B cell (primary cell): ENCODE data around the gene NSG1. TPM values are rescaled to one million over a fixed set of nuclear protein-coding genes. Genes with fewer than 3 reads are reported as not detected.

ENCODE experiments used
- ATAC-seq: fragments of 200-7000 bp; cut with Tn5 transposase; one replicate; pipeline ENCODE4 v1.10.0; 2021; ENCODE audit warnings: low read depth, mild to moderate bottlenecking, moderate number of reproducible peaks, moderate library complexity
- CTCF ChIA-PET: fragments of 350-600 bp; sonication (Branson Sonifier 250); formaldehyde crosslinking; loops from one replicate; lab custom pipeline; 2021; ENCODE audit warnings: antibody characterized with exemption, inconsistent platforms; lab: Charles Lee
- POLR2A ChIA-PET: fragments of 350-600 bp; sonication (Branson Sonifier 250); formaldehyde crosslinking; loops from one replicate; lab custom pipeline; 2021; ENCODE audit warnings: antibody characterized with exemption; lab: Charles Lee
- DNase-seq: peaks from one replicate; pipeline ENCODE4 v3.0.0; 2013
- H2AFZ ChIP-seq: 2 replicates; pipeline ENCODE4 v1.6.1; 2012; ENCODE audit warnings: mild to moderate bottlenecking, low read depth, low read length; ENCODE audit not compliant: insufficient read depth, poor library complexity, severe bottlenecking
- H3K27ac ChIP-seq, 2 donors: 1 replicate in 1 of 2; 2 replicates in 1 of 2; pipeline ENCODE4 v1.5.1; 2012 to 2013; ENCODE audit warnings: low read length in 2 of 2, mild to moderate bottlenecking in 2 of 2, moderate library complexity in 1 of 2
- H3K27me3 ChIP-seq, 4 experiments: fragments of 200-600 bp in 1 of 4; sonication (generic) in 1 of 4; replicated peaks in 1 of 4; 1 replicate in 2 of 4; 2 replicates in 2 of 4; pipeline versions ENCODE4 v1.6.1 to v1.7.0; 2013 to 2016; ENCODE audit warnings: low read length in 3 of 4, mild to moderate bottlenecking in 2 of 4, mixed read lengths in 1 of 4, moderate library complexity in 1 of 4; ENCODE audit not compliant: insufficient read depth in 4 of 4, control insufficient read depth in 3 of 4; ENCODE audit errors: control extremely low read depth in 1 of 4
- H3K36me3 ChIP-seq, 2 experiments: replicated peaks in 1 of 2; 1 replicate in 1 of 2; 2 replicates in 1 of 2; pipeline versions ENCODE4 v1.6.1 to v1.7.1; 2013; ENCODE audit warnings: low read length in 1 of 2; ENCODE audit not compliant: insufficient read depth in 2 of 2, control insufficient read depth in 1 of 2; ENCODE audit errors: control extremely low read depth in 1 of 2, extremely low read depth in 1 of 2
- H3K4me1 ChIP-seq, 2 donors: fragments of 200-600 bp in 1 of 2; sonication (generic) in 1 of 2; 1 replicate in 1 of 2; 2 replicates in 1 of 2; pipeline versions ENCODE4 v1.5.1 to v1.6.1; 2013 to 2017; ENCODE audit warnings: low read length in 2 of 2; ENCODE audit not compliant: control insufficient read depth in 2 of 2, insufficient read depth in 2 of 2
- H3K4me2 ChIP-seq: replicated peaks from 2 replicates; pipeline ENCODE3; 2012; ENCODE audit warnings: mild to moderate bottlenecking, low read depth, low read length; ENCODE audit not compliant: poor library complexity, severe bottlenecking
- H3K4me3 ChIP-seq, 5 experiments: fragments of 200-600 bp in 1 of 5; sonication (generic) in 1 of 5; 1 replicate in 3 of 5; 2 replicates in 2 of 5; pipeline versions ENCODE4 v1.5.1 to v1.7.0; 2011 to 2016; ENCODE audit warnings: low read length in 4 of 5, mild to moderate bottlenecking in 4 of 5, low read depth in 2 of 5, control low read depth in 1 of 5, moderate library complexity in 1 of 5; ENCODE audit not compliant: insufficient read depth in 1 of 5; ENCODE audit errors: control extremely low read depth in 1 of 5, extremely low read depth in 1 of 5
- H3K79me2 ChIP-seq: fragments of 200-600 bp; sonication (generic); one replicate; pipeline ENCODE4 v1.6.0; 2016; ENCODE audit warnings: low read length; ENCODE audit not compliant: control insufficient read depth, insufficient read depth
- H3K9ac ChIP-seq: fragments of 200-600 bp; sonication (generic); 2 replicates; pipeline ENCODE4 v1.6.1; 2017; ENCODE audit warnings: mild to moderate bottlenecking, low read length, moderate library complexity
- H3K9me3 ChIP-seq, 3 donors: one replicate each; pipeline versions ENCODE4 v1.6.1 to v1.7.1; 2013; ENCODE audit warnings: low read length in 2 of 3; ENCODE audit not compliant: control insufficient read depth in 2 of 3, insufficient read depth in 1 of 3; ENCODE audit errors: control extremely low read depth in 1 of 3
- H4K20me1 ChIP-seq: 2 replicates; pipeline ENCODE4 v1.6.0; 2012; ENCODE audit warnings: mild to moderate bottlenecking, low read length; ENCODE audit not compliant: insufficient read depth, control insufficient read depth, poor library complexity, severe bottlenecking
- H3K27ac Mint-ChIP-seq: one replicate; pipeline ENCODE4 v1.8.0; 2021; ENCODE audit warnings: mixed read lengths
- H3K27me3 Mint-ChIP-seq: one replicate; pipeline ENCODE4 v1.8.0; 2021; ENCODE audit warnings: mixed read lengths
- H3K4me1 Mint-ChIP-seq: one replicate; pipeline ENCODE4 v1.8.0; 2021; ENCODE audit warnings: mixed read lengths
- H3K4me3 Mint-ChIP-seq: one replicate; pipeline ENCODE4 v1.8.0; 2021; ENCODE audit warnings: mixed read lengths
- H3K9me3 Mint-ChIP-seq: one replicate; pipeline ENCODE4 v1.8.0; 2022; ENCODE audit warnings: mixed read lengths; ENCODE audit not compliant: insufficient read depth
- EZH2 ChIP-seq: IDR thresholded peaks from 2 replicates; pipeline ENCODE4 v1.6.1; 2012; ENCODE audit warnings: borderline replicate concordance, low read depth, mild to moderate bottlenecking, moderate library complexity, low read length; ENCODE audit not compliant: insufficient read depth, poor library complexity, severe bottlenecking
- WGBS: methylation state at CpG from one replicate; pipeline ENCODE4 v1.1.5; 2013; ENCODE audit warnings: missing lambda C conversion rate; ENCODE audit not compliant: insufficient coverage; 5-methylcytosine and 5-hydroxymethylcytosine counted together
- intact Hi-C: fragments of 100-400 bp; cut with micrococcal nuclease; formaldehyde crosslinking; loops from one replicate; pipeline ENCODE4 v1.10.0; 2022
- polyA plus RNA-seq: library from polyadenylated mRNA; depleted of rRNA; stranded (reverse); fragments of >200 nt; gene quantifications from 2 replicates; pipeline ENCODE4 v1.2.3, GENCODE V29; 2012
- total RNA-seq, 2 donors: library from RNA; stranded (reverse); fragments of 120-200 nt in 1 of 2; gene quantifications; 1 replicate in 1 of 2; 2 replicates in 1 of 2; pipeline versions ENCODE4 v1.2.3 to v1.2.4, GENCODE V29; 2013 to 2022
- TF ChIP-seq, protein P1 (sequence below): fragments of 200-600 bp; IDR thresholded peaks from one replicate; pipeline ENCODE4 v1.8.0; 2022; ENCODE audit warnings: antibody characterized with exemption, mild to moderate bottlenecking

The NSG1 gene
- total and polyA plus RNA-seq, 2 donors (not counting 1 experiment from before 2014, with no cell fraction given): not detected

DNA sequence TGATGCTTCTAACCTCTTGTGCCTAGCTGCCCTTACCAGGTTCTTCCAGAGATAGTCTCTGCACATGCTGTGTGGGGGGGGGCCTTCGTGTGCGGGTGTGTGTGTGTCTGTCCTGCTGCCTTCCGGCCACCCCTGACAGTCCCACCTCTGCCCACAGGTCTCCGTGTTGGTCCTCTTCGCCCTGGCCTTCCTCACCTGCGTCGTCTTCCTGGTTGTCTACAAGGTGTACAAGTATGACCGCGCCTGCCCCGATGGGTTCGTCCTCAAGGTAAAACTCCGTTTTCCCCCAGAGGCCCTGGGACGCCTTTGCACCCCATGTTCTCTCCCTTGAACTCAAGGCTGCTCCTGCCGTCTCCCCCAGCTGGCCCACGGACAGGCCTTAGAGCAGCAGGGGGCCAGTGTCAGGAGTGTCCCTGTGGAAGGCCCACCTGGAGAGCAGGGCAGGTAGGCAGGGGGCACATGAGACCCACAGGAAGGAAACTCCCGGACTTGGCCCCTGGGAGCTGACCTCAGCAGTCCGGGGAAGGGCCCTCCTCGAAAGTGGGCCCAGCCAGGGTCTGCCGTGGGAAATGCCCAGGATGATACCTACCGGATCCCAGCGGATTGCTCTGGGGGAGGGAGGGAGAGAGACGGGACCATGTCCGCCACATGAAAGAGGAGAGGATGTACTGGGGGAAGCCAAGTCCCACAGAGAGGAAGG lies 22.7 kb downstream of the NSG1 start:
- Histone ChIP-seq H2AFZ (no peak overlapping the region), H3K9ac (no peak overlapping the region), H3K36me3 (no peaks in the 10 kb centered on the region), H3K4me1 (no peaks in the 10 kb centered on the region), H3K27ac (no peak overlapping the region), H3K79me2 (no peaks in the 10 kb centered on the region), H3K4me2 (no peak overlapping the region), H3K9me3 (no peaks in the 10 kb centered on the region), H3K27me3 (no peaks in the 10 kb centered on the region), H3K4me3 (no peak overlapping the region), H4K20me1 (no peaks in the 10 kb centered on the region)
- ATAC-seq (no peak), DNase-seq (no peak)
- intact Hi-C loops: no loop called here
- POLR2A ChIA-PET: no interaction called here
- TF ChIP-seq EZH2: no peak
- TF ChIP-seq, protein P1, sequence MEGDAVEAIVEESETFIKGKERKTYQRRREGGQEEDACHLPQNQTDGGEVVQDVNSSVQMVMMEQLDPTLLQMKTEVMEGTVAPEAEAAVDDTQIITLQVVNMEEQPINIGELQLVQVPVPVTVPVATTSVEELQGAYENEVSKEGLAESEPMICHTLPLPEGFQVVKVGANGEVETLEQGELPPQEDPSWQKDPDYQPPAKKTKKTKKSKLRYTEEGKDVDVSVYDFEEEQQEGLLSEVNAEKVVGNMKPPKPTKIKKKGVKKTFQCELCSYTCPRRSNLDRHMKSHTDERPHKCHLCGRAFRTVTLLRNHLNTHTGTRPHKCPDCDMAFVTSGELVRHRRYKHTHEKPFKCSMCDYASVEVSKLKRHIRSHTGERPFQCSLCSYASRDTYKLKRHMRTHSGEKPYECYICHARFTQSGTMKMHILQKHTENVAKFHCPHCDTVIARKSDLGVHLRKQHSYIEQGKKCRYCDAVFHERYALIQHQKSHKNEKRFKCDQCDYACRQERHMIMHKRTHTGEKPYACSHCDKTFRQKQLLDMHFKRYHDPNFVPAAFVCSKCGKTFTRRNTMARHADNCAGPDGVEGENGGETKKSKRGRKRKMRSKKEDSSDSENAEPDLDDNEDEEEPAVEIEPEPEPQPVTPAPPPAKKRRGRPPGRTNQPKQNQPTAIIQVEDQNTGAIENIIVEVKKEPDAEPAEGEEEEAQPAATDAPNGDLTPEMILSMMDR: no peak
- H3K9me3 Mint-ChIP-seq: no peaks in the 10 kb centered on the region
- no peak overlapping the region for H3K4me3 Mint-ChIP-seq
- no peak overlapping the region for H3K27ac Mint-ChIP-seq
- 90% methylated on average over 22 of the region's 23 CpGs for WGBS
- no peaks in the 10 kb centered on the region for H3K4me1 Mint-ChIP-seq
- peaks cover under 1% of the 10 kb centered on the region for H3K27me3 Mint-ChIP-seq
- CTCF ChIA-PET: no interaction called here

DNA sequence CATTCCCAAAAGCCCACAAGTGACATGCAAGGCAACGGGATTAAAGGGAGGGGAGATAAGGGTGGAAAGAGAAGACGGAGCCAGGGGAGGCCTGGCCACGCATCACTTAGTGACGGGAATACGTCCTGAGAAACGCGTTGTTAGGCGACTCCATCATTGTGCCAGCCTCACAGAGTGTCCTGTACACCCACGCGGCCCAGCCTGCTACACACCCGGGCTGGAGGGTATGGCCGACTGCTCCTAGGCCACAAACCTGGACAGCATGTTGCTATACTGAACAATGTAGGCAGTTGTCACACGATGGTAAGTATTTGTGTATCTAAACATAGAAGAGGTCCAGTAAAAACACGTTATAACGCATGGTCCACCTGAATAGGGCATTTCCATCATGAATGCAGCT lies 23.4 kb downstream of the NSG1 start:
- Histone ChIP-seq H4K20me1 (no peaks in the 10 kb centered on the region), H3K9ac (no peak overlapping the region), H3K79me2 (no peaks in the 10 kb centered on the region), H3K9me3 (peaks cover 0 to 1% (median 0%) of the 10 kb centered on the region in 3 donors), H3K27me3 (no peaks in the 10 kb centered on the region), H3K4me3 (no peak overlapping the region), H2AFZ (no peak overlapping the region), H3K4me2 (no peak overlapping the region), H3K36me3 (no peaks in the 10 kb centered on the region), H3K27ac (no peak overlapping the region), H3K4me1 (no peaks in the 10 kb centered on the region)
- CTCF ChIA-PET: no interaction called here
- DNase-seq (no peak), ATAC-seq (no peak)
- POLR2A ChIA-PET: no interaction called here
- H3K9me3 Mint-ChIP-seq: no peaks in the 10 kb centered on the region
- no peak overlapping the region for H3K27ac Mint-ChIP-seq
- H3K4me3 Mint-ChIP-seq: no peak overlapping the region
- no peak for TF ChIP-seq EZH2
- TF ChIP-seq, protein P1: no peak
- 88% methylated on average over 14 of the region's 15 CpGs for WGBS
- no peaks in the 10 kb centered on the region for H3K4me1 Mint-ChIP-seq
- no peaks in the 10 kb centered on the region for H3K27me3 Mint-ChIP-seq
- intact Hi-C loops: no loop called here
